HEK293 (cell line): ENCODE results near the gene TSEN2.

Experiments
- CTCF ChIA-PET: fragments of 350-600 bp; formaldehyde crosslinking; extraction: SDS; loops from one replicate; lab custom pipeline; 2021; ENCODE audit warnings: antibody characterized with exemption; lab: Yijun Ruan, JAX
- POLR2A ChIA-PET: fragments of 300-600 bp; formaldehyde crosslinking; extraction: SDS; loops from one replicate; lab custom pipeline; 2020; ENCODE audit warnings: antibody characterized with exemption, inconsistent platforms; lab: Yijun Ruan, JAX
- H3K27ac ChIP-seq: fragments of 200-500 bp; sonication (Bioruptor generic); 2 replicates; pipeline ENCODE4 v1.5.1; 2014; ENCODE audit warnings: low read depth, low read length, control low read depth, inconsistent platforms; ENCODE audit errors: extremely low read depth
- H3K36me3 ChIP-seq, 2 experiments: fragments of 200-500 bp in 1 of 2; sonication (Bioruptor generic) in 1 of 2; 1 replicate in 1 of 2; 2 replicates in 1 of 2; pipeline ENCODE4 v1.5.1; 2014 to 2017; ENCODE audit warnings: inconsistent platforms in 2 of 2, low read length in 2 of 2; ENCODE audit not compliant: control insufficient read depth in 2 of 2, insufficient read depth in 1 of 2
- H3K4me1 ChIP-seq: fragments of 200-500 bp; sonication (Bioruptor generic); 2 replicates; pipeline ENCODE4 v1.5.1; 2014; ENCODE audit warnings: mild to moderate bottlenecking, low read length, inconsistent platforms; ENCODE audit not compliant: control insufficient read depth, insufficient read depth
- H3K4me3 ChIP-seq: 2 replicates; pipeline ENCODE4 v1.5.1; 2011; ENCODE audit warnings: low read depth, mild to moderate bottlenecking, control low read depth, low read length, moderate library complexity
- H3K9me3 ChIP-seq: fragments of 200-500 bp; sonication (Bioruptor generic); 2 replicates; pipeline ENCODE4 v1.5.1; 2014; ENCODE audit warnings: low read depth, low read length, inconsistent platforms; ENCODE audit not compliant: control insufficient read depth, insufficient read depth
- PATZ1 ChIP-seq: fragments of 450-650 bp; formaldehyde crosslinking; IDR thresholded peaks from 2 replicates; pipeline ENCODE4 v1.5.1; 2016; ENCODE audit warnings: missing biosample characterization, missing genetic modification characterization
- ZBTB10 ChIP-seq: fragments of 450-650 bp; formaldehyde crosslinking; IDR thresholded peaks from 2 replicates; pipeline ENCODE4 v1.5.1; 2016; ENCODE audit warnings: missing biosample characterization, missing genetic modification characterization
- ZBTB7A ChIP-seq: fragments of 450-650 bp; formaldehyde crosslinking; IDR thresholded peaks from 2 replicates; pipeline ENCODE4 v1.5.1; 2016; ENCODE audit warnings: low read depth, missing biosample characterization, missing genetic modification characterization
- ZIC2 ChIP-seq: fragments of 450-650 bp; formaldehyde crosslinking; IDR thresholded peaks from 2 replicates; pipeline ENCODE4 v1.5.1; 2016; ENCODE audit warnings: missing biosample characterization, missing genetic modification characterization
- ZNF169 ChIP-seq: fragments of 450-650 bp; formaldehyde crosslinking; IDR thresholded peaks from 2 replicates; pipeline ENCODE4 v1.5.1; 2016; ENCODE audit warnings: missing biosample characterization, missing genetic modification characterization
- ZNF175 ChIP-seq: fragments of 450-650 bp; formaldehyde crosslinking; IDR thresholded peaks from 2 replicates; pipeline ENCODE4 v1.5.1; 2016; ENCODE audit warnings: missing biosample characterization, missing genetic modification characterization
- ZNF18 ChIP-seq: fragments of 450-650 bp; formaldehyde crosslinking; IDR thresholded peaks from 2 replicates; pipeline ENCODE4 v1.5.1; 2016; ENCODE audit warnings: missing biosample characterization, missing genetic modification characterization
- ZNF302 ChIP-seq: fragments of 450-650 bp; formaldehyde crosslinking; IDR thresholded peaks from 2 replicates; pipeline ENCODE4 v1.5.1; 2016; ENCODE audit warnings: missing biosample characterization, missing genetic modification characterization, low read depth
- ZNF416 ChIP-seq: fragments of 450-650 bp; formaldehyde crosslinking; IDR thresholded peaks from 2 replicates; pipeline ENCODE4 v1.5.1; 2016; ENCODE audit warnings: missing biosample characterization, missing genetic modification characterization
- ZNF426 ChIP-seq: fragments of 450-650 bp; formaldehyde crosslinking; IDR thresholded peaks from 2 replicates; pipeline ENCODE4 v1.5.1; 2017; ENCODE audit warnings: missing biosample characterization, missing genetic modification characterization, mild to moderate bottlenecking, inconsistent platforms, moderate library complexity
- ZNF514 ChIP-seq: fragments of 450-650 bp; formaldehyde crosslinking; IDR thresholded peaks from 2 replicates; pipeline ENCODE4 v1.5.1; 2016; ENCODE audit warnings: missing biosample characterization, missing genetic modification characterization
- ZNF600 ChIP-seq: fragments of 450-650 bp; formaldehyde crosslinking; IDR thresholded peaks from 2 replicates; pipeline ENCODE4 v1.5.1; 2016; ENCODE audit warnings: missing biosample characterization, missing genetic modification characterization

TSEN2 gene

GRCh38 chr3:12508291-12508700, 24.0 kb downstream of the TSEN2 start:
- H3K4me1 ChIP-seq, result no peaks in the 10 kb centered on the region
- H3K4me3 ChIP-seq, result no peak overlapping the region
- H3K27ac ChIP-seq, result no peak overlapping the region
- TF ChIP-seq ZIC2 (peak; percentile 54), ZNF600 (tag by site-specific recombination) (no peak)
- POLR2A ChIA-PET, result interaction anchor here (0.7 kb wide), 1 partner anchor 24 kb away, joined by 3 read pairs; the partner anchor contains the start of gene TSEN2
- peaks cover 30 to 64% of the 10 kb centered on the region in 2 experiments for H3K36me3 ChIP-seq
- H3K9me3 ChIP-seq, result no peaks in the 10 kb centered on the region
- CTCF ChIA-PET, result interaction anchor here (0.5 to 2.2 kb wide), 4 partner anchors 14 to 1450 kb away, joined by 3 to 8 read pairs (median 4); no protein-coding TSS in a partner anchor

- CTCF ChIA-PET, result interaction anchor here (0.6 to 2.2 kb wide), 2 partner anchors 15 to 1170 kb away, joined by 3 to 8 read pairs; no protein-coding TSS in a partner anchor
- H3K4me1 ChIP-seq, result no peaks in the 10 kb centered on the region
- POLR2A ChIA-PET, result no interaction called here
- H3K27ac ChIP-seq, result no peak overlapping the region
- H3K9me3 ChIP-seq, result no peaks in the 10 kb centered on the region
- peaks cover 24 to 53% of the 10 kb centered on the region in 2 experiments for H3K36me3 ChIP-seq
- H3K4me3 ChIP-seq, result no peak overlapping the region
- TF ChIP-seq ZNF18 (no peak), ZNF169 (tag by site-specific recombination) (no peak), ZBTB7A (no peak)
Observed at GRCh38 chr3:12509466-12509865, 25.2 kb downstream of the TSEN2 start.

DNA sequence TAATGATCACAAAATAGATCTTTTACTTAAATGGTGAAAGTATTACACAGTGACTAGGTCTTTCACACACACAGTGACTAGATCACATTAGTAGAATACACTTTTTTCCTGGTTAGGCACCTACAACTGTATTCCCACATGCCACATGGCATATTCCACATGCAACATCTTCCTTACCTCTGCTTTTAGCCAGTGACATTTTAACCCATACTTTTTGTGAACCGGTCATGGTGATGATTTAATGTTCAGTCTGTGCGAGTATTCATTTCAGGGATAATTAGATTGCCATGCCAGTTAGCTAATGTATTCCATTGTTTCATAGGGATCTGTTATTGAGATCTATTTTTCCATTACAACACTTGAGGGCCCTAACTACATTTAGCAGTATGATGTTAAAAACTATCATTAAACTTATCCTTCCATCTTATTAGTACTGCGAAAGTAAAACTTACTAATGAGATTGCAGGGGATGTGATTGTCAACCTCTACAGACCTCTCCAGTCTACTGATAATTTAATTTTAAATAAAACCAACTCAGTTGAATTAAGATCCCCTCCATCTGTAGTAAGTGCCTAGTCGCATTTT, 28.3 kb downstream of the TSEN2 start:
- POLR2A ChIA-PET, result no interaction called here
- TF ChIP-seq ZNF302 (tag by site-specific recombination) (no peak), ZBTB10 (tag by site-specific recombination) (no peak), ZNF416 (tag by site-specific recombination) (no peak), ZNF175 (no peak), ZNF514 (tag by site-specific recombination) (no peak), PATZ1 (no peak), ZNF426 (tag by site-specific recombination) (no peak)
- Histone ChIP-seq H3K9me3 (no peaks in the 10 kb centered on the region), H3K4me3 (no peak overlapping the region), H3K27ac (no peak overlapping the region), H3K36me3 (peaks cover 0 to 27% of the 10 kb centered on the region in 2 experiments; a peak in 2 of 3 replicates), H3K4me1 (peaks cover 4% of the 10 kb centered on the region)
- CTCF ChIA-PET, result no interaction called here
